ENCODE results near the gene EXOC4.

GRCh38 chr7:133489906-133490305 is 237.0 kb downstream of the EXOC4 start:
- TF ChIP-seq GATA3 (IDR thresholded peaks at IDR 0.05; ENCODE audit: low read depth, low read length), result no peak
- no peak for TF ChIP-seq GATA2 (IDR thresholded peaks at IDR 0.05; ENCODE audit: low read depth, low read length)

Data from SH-SY5Y (cell line).